GM18499 (cell line): ENCODE measurements around the gene ZFAND4.
"Not testable (repeated sequence)": the region's sequence is repeated elsewhere in the genome, so short reads cannot be mapped to it uniquely, and the experiment has no call there.

ENCODE experiments used
- ATAC-seq: cut with Tn5 transposase; IDR thresholded peaks from one replicate; pipeline ENCODE4 v1.9.1; 2021; ENCODE audit warnings: moderate number of reproducible peaks; ENCODE audit not compliant: insufficient read depth, unreplicated experiment

Gene ZFAND4

GRCh38 chr10:45593938-45594275, 78.7 kb downstream of the ZFAND4 start:
- no peak for ATAC-seq

- ATAC-seq: no peak
These were observed 79.6 kb downstream of the ZFAND4 start for GRCh38 chr10:45592926-45593325.

- no peak for ATAC-seq
These were observed 80.1 kb downstream of the ZFAND4 start for GRCh38 chr10:45592432-45592831.

- ATAC-seq: no peak
These were observed 81.3 kb downstream of the ZFAND4 start for GRCh38 chr10:45591280-45591679.

GRCh38 chr10:45589868-45590267, 82.7 kb downstream of the ZFAND4 start:
- no peak for ATAC-seq

GRCh38 chr10:45589009-45589408, 83.6 kb downstream of the ZFAND4 start:
- ATAC-seq: no peak

- ATAC-seq: no peak
These were observed 86.3 kb downstream of the ZFAND4 start for GRCh38 chr10:45586028-45586824.

- ATAC-seq: no peak
These were observed 87.4 kb downstream of the ZFAND4 start for GRCh38 chr10:45585131-45585530.

GRCh38 chr10:45582386-45582781, 90.2 kb downstream of the ZFAND4 start:
- no peak for ATAC-seq

GRCh38 chr10:45581582-45582385, 90.8 kb downstream of the ZFAND4 start:
- no peak for ATAC-seq

GRCh38 chr10:45581216-45581549, 91.4 kb downstream of the ZFAND4 start:
- ATAC-seq: no peak

GRCh38 chr10:45580371-45581215, 92.0 kb downstream of the ZFAND4 start:
- ATAC-seq: no peak

GRCh38 chr10:45578384-45578971, 94.1 kb downstream of the ZFAND4 start:
- ATAC-seq: no peak

- no peak for ATAC-seq
These were observed 96.5 kb downstream of the ZFAND4 start for GRCh38 chr10:45575966-45576597.

- not testable (repeated sequence) for ATAC-seq
These were observed 97.4 kb downstream of the ZFAND4 start for GRCh38 chr10:45575032-45575761.

GRCh38 chr10:45569471-45569870, 103.1 kb downstream of the ZFAND4 start:
- ATAC-seq: no peak

GRCh38 chr10:45566415-45566814, 106.2 kb downstream of the ZFAND4 start:
- no peak for ATAC-seq
